Tibial artery (tissue), 4 donors: ENCODE measurements around the gene IQCF5.
"Not testable (repeated sequence)": the region's sequence is repeated elsewhere in the genome, so short reads cannot be mapped to it uniquely, and the experiment has no call there.

Source experiments
- DNase-seq, 2 donors: peaks; one replicate each; pipeline ENCODE4 v3.0.0-alpha.2; 2019
- H3K27ac ChIP-seq, 2 donors: fragments of 200-600 bp; sonication (generic) in 1 of 2; 1 replicate in 1 of 2; 2 replicates in 1 of 2; pipeline ENCODE4 v1.5.1; 2018 to 2019; ENCODE audit warnings: mild to moderate bottlenecking in 1 of 2
- H3K27me3 ChIP-seq, 2 donors: fragments of 200-600 bp; sonication (generic) in 1 of 2; one replicate each; pipeline versions ENCODE4 v1.5.1 to v1.6.0; 2016 to 2019
- H3K36me3 ChIP-seq, 3 donors: fragments of 200-600 bp; sonication (generic) in 2 of 3; one replicate each; pipeline ENCODE4 v1.5.1; 2016 to 2019; ENCODE audit warnings: mild to moderate bottlenecking in 2 of 3
- H3K4me1 ChIP-seq, 4 donors: fragments of 200-600 bp; sonication (generic) in 2 of 4; 1 replicate in 3 of 4; 2 replicates in 1 of 4; pipeline ENCODE4 v1.5.1; 2016 to 2019
- H3K4me3 ChIP-seq, 2 donors: fragments of 200-600 bp; sonication (generic) in 1 of 2; 1 replicate in 1 of 2; 2 replicates in 1 of 2; pipeline ENCODE4 v1.5.1; 2018 to 2019; ENCODE audit warnings: mild to moderate bottlenecking in 2 of 2
- H3K9me3 ChIP-seq, 3 donors: fragments of 200-600 bp; sonication (generic) in 1 of 3; one replicate each; pipeline ENCODE4 v1.5.1; 2016 to 2019
- CTCF ChIP-seq, 2 experiments: fragments of 200-600 bp in 1 of 2; fragments of 450-650 bp in 1 of 2; IDR thresholded peaks; one replicate each; pipeline ENCODE4 v1.5.1; 2017 to 2019; ENCODE audit warnings: antibody characterized with exemption in 2 of 2, mild to moderate bottlenecking in 1 of 2, moderate library complexity in 1 of 2
- intact Hi-C: fragments of 100-400 bp; cut with DNase I; formaldehyde crosslinking; loops from one replicate; pipeline ENCODE4 v1.15.0; 2023; ENCODE audit warnings: low total_unique reads

The IQCF5 gene

GRCh38 chr3:51875501-51875900 is at the start of gene IQCF5:
Gene IQCF5 (minus strand): TSS chr3:51875601. CDS start chr3:51875531, 70 bp downstream.
- H3K27ac ChIP-seq: no peak within 1 kb of the TSS
- no peak for DNase-seq
- no peak within 1 kb of the TSS for H3K4me3 ChIP-seq
- no peaks in the 10 kb centered on the region for H3K4me1 ChIP-seq
- no peak for TF ChIP-seq CTCF (IDR thresholded peaks at IDR 0.05)
- no peaks in the 10 kb centered on the region for H3K27me3 ChIP-seq
- H3K36me3 ChIP-seq: no peaks in the 10 kb centered on the region
- intact Hi-C loops: no loop called here
- no peaks in the 10 kb centered on the region for H3K9me3 ChIP-seq

- no peaks in the 10 kb centered on the region for H3K4me1 ChIP-seq
- no peak overlapping the region for H3K27ac ChIP-seq
- no peak for TF ChIP-seq CTCF (IDR thresholded peaks at IDR 0.05)
- intact Hi-C loops: no loop called here
- H3K27me3 ChIP-seq: peaks cover 0 to 3% of the 10 kb centered on the region in 2 donors
- no peak for DNase-seq
- H3K36me3 ChIP-seq: no peaks in the 10 kb centered on the region
- H3K9me3 ChIP-seq: no peaks in the 10 kb centered on the region
- H3K4me3 ChIP-seq: no peak overlapping the region
Observed at GRCh38 chr3:51921081-51921578, 45.7 kb upstream of the IQCF5 start.

- no peak for DNase-seq
- Histone ChIP-seq H3K36me3 (no peaks in the 10 kb centered on the region), H3K27ac (no peak overlapping the region), H3K4me3 (no peak overlapping the region), H3K27me3 (peaks cover 0 to 3% of the 10 kb centered on the region in 2 donors), H3K4me1 (no peaks in the 10 kb centered on the region), H3K9me3 (no peaks in the 10 kb centered on the region)
- TF ChIP-seq CTCF (IDR thresholded peaks at IDR 0.05): no peak
- intact Hi-C loops: no loop called here
Observed at GRCh38 chr3:51916418-51916817, 41.0 kb upstream of the IQCF5 start.

GRCh38 chr3:51908026-51908425 is 32.6 kb upstream of the IQCF5 start:
- no peak overlapping the region for H3K4me3 ChIP-seq
- peaks cover 0 to 15% (median 0%) of the 10 kb centered on the region in 3 donors for H3K9me3 ChIP-seq
- H3K27ac ChIP-seq: no peak overlapping the region
- intact Hi-C loops: no loop called here
- H3K4me1 ChIP-seq: no peaks in the 10 kb centered on the region
- DNase-seq: no peak
- no peaks in the 10 kb centered on the region for H3K27me3 ChIP-seq
- H3K36me3 ChIP-seq: no peaks in the 10 kb centered on the region
- TF ChIP-seq CTCF (IDR thresholded peaks at IDR 0.05): no peak

GRCh38 chr3:51904034-51904823 is 28.8 kb upstream of the IQCF5 start:
- H3K27me3 ChIP-seq: no peaks in the 10 kb centered on the region
- H3K4me3 ChIP-seq: no peak overlapping the region
- H3K9me3 ChIP-seq: peaks cover 0 to 15% (median 0%) of the 10 kb centered on the region in 3 donors
- no peak overlapping the region for H3K27ac ChIP-seq
- H3K36me3 ChIP-seq: no peaks in the 10 kb centered on the region
- no peak for DNase-seq
- TF ChIP-seq CTCF (IDR thresholded peaks at IDR 0.05): no peak
- intact Hi-C loops: no loop called here
- no peaks in the 10 kb centered on the region for H3K4me1 ChIP-seq

GRCh38 chr3:51902361-51902760 is 27.0 kb upstream of the IQCF5 start:
- H3K27me3 ChIP-seq, H3K4me1 ChIP-seq, DNase-seq, H3K4me3 ChIP-seq, H3K9me3 ChIP-seq, H3K36me3 ChIP-seq, H3K27ac ChIP-seq, intact Hi-C loops: not testable (repeated sequence)

- intact Hi-C loops, DNase-seq, H3K27me3 ChIP-seq: not testable (repeated sequence)
Observed at GRCh38 chr3:51900043-51900442, 24.6 kb upstream of the IQCF5 start.

More at GRCh38 chr3:51900043-51900442, 24.6 kb upstream of the IQCF5 start:
- not testable (repeated sequence) for H3K4me3 ChIP-seq, H3K9me3 ChIP-seq, H3K4me1 ChIP-seq, H3K36me3 ChIP-seq, H3K27ac ChIP-seq
